Ovary (tissue), 9 donors: ENCODE data around the gene WWTR1. TPM values are rescaled to one million over a fixed set of nuclear protein-coding genes. Genes with fewer than 3 reads are reported as not detected.

Source experiments
- DNase-seq, 5 donors: peaks; one replicate each; pipeline ENCODE4 v3.0.0-alpha.2; 2019 to 2020
- H3K27ac ChIP-seq, 2 donors: fragments of 200-600 bp; one replicate each; pipeline versions ENCODE4 v1.5.1 to v1.8.0; 2019 to 2022
- H3K27me3 ChIP-seq: fragments of 200-600 bp; one replicate; pipeline ENCODE4 v1.8.0; 2022
- H3K36me3 ChIP-seq: fragments of 200-600 bp; sonication (generic); one replicate; pipeline ENCODE4 v1.5.1; 2019
- H3K4me1 ChIP-seq: one replicate; pipeline ENCODE4 v1.8.1; 2013; ENCODE audit warnings: mild to moderate bottlenecking, moderate library complexity; ENCODE audit not compliant: insufficient read depth
- H3K4me3 ChIP-seq: fragments of 200-600 bp; sonication (generic); one replicate; pipeline ENCODE4 v1.5.1; 2017
- H3K9me3 ChIP-seq, 2 donors: fragments of 200-600 bp in 1 of 2; sonication (generic) in 1 of 2; one replicate each; pipeline versions ENCODE4 v1.5.1 to v1.8.1; 2013 to 2019; ENCODE audit warnings: mild to moderate bottlenecking in 1 of 2, moderate library complexity in 1 of 2
- CTCF ChIP-seq, 3 donors: fragments of 450-650 bp in 2 of 3; fragments of 200-600 bp in 1 of 3; IDR thresholded peaks; one replicate each; pipeline versions ENCODE4 v1.5.1 to v1.8.0; 2016 to 2022; ENCODE audit warnings: antibody characterized with exemption in 3 of 3, mild to moderate bottlenecking in 1 of 3
- EP300 ChIP-seq: sonication (generic); formaldehyde crosslinking; IDR thresholded peaks from one replicate; pipeline ENCODE4 v1.6.1; 2017; ENCODE audit warnings: antibody characterized with exemption
- POLR2A ChIP-seq: fragments of 450-650 bp; IDR thresholded peaks from one replicate; pipeline ENCODE4 v1.6.1; 2017; ENCODE audit warnings: antibody characterized with exemption, mild to moderate bottlenecking, moderate library complexity
- WGBS, 3 donors: extraction: QIAGEN DNeasy Blood & Tissue Kit in 1 of 3; methylation state at CpG; one replicate each; pipeline versions ENCODE4 v1.1.5 to v1.1.7; 2013 to 2017; 5-methylcytosine and 5-hydroxymethylcytosine counted together
- intact Hi-C, 4 donors: fragments of 100-400 bp; cut with DNase I; formaldehyde crosslinking; loops; one replicate each; pipeline versions ENCODE4 v1.11.0 to v1.15.1; 2022 to 2023
- polyA plus RNA-seq, 2 donors: library from polyadenylated mRNA; stranded (reverse); fragments of 200-250 nt in 1 of 2; fragments of 350-450 nt in 1 of 2; fragmentation: Illumina TruSeq in 1 of 2; extraction: RNeasy Lipid Tissue Mini Kit (QIAGEN cat#74804) in 1 of 2; gene quantifications; one replicate each; pipeline ENCODE4 v1.2.3, GENCODE V29; 2013 to 2014
- total RNA-seq, 7 donors: library from RNA; depleted of rRNA in 2 of 7; stranded (reverse); fragments of >200 nt in 2 of 7; fragmentation: NEBNext Ultra II Directional in 3 of 7; extraction: Animal tissue kit (Norgen Biotek cat#: 25700) in 3 of 7; gene quantifications; one replicate each; pipeline versions ENCODE4 v1.1.0 to v1.2.4, GENCODE V29; 2016 to 2023
- donor health status: DM: no; HTN: no; CAD: no; lungs with moderate emphysema.
- donor health status: DM: no; HTN: no; CAD: no.
- donor health status: Bipolar disorder and iron deficiency.
- donor health status: DM: yes; HTN: yes; CAD: no.
- donor health status: DM: no; HTN: no; CAD: no.
- donor health status: DM: yes; HTN: yes; CAD: no.

Gene WWTR1
- total and polyA plus RNA-seq, 9 donors, result 65.4 to 160 (median 96.4) TPM

DNA sequence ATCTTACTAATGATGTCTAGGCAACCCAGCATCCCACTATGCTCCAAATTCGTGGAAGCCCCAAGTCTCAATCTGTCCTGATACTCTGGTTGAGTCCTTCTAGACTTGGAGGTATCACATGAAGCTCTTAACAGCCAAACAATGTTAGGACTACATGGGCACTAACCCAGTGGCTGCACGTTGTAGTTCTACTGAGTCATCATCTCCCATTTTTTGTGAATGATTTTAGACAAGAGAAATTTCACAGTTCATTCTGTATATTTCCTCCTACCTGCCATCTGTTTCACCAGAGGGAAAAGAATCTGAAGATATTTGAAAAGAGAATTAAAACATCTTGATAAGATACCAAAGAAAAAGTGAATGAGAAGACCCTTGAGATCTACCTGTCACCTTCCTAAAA is 9.8 kb upstream of the WWTR1 start:
- WGBS, 3 donors, result 68 to 80% (median 70%) methylated on average over 2 of the region's 2 CpGs

DNA sequence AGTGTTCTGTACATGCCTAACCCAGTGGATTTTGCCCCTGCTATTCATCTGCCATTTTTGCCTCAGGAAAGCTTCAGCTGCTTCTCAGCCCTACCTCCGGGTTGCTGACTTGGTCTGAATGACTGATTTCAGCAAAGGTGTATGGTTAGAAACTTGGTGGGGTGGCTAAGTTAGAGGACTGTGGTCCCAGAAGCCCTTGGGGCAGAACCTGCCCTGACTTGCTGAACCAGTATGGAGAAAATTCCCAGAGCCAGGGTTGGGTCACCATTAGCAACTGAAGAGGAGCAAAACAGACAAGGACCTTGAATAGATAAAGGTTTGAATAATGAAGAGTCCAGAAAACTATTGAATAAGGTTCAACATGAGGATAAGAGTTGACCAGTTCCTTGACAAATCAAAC is 6.1 kb upstream of the WWTR1 start:
- no peaks in the 10 kb centered on the region for H3K36me3 ChIP-seq
- no peak for DNase-seq
- peaks cover 3% of the 10 kb centered on the region for H3K4me1 ChIP-seq
- H3K4me3 ChIP-seq, result no peak overlapping the region
- intact Hi-C loops, result no loop called here
- TF ChIP-seq EP300 (no peak), CTCF (IDR thresholded peaks at IDR 0.05) (no peak), POLR2A (no peak)
- no peak overlapping the region for H3K27ac ChIP-seq
- 91 to 100% (median 97%) methylated on average over 1 of the region's 1 CpG for WGBS, 3 donors
- H3K9me3 ChIP-seq, result no peaks in the 10 kb centered on the region
- no peaks in the 10 kb centered on the region for H3K27me3 ChIP-seq

More for the DNA sequence above, 9.8 kb upstream of the WWTR1 start:
- TF ChIP-seq CTCF (IDR thresholded peaks at IDR 0.05) (no peak), POLR2A (no peak), EP300 (no peak)
- H3K9me3 ChIP-seq, result no peaks in the 10 kb centered on the region
- H3K4me1 ChIP-seq, result no peaks in the 10 kb centered on the region
- no peak overlapping the region for H3K4me3 ChIP-seq
- no peaks in the 10 kb centered on the region for H3K36me3 ChIP-seq
- DNase-seq, result no peak
- H3K27ac ChIP-seq, result no peak overlapping the region
- H3K27me3 ChIP-seq, result no peaks in the 10 kb centered on the region
- intact Hi-C loops, result no loop called here

- DNase-seq, result no peak
- 84 to 89% (median 86%) methylated on average over 4 of the region's 4 CpGs for WGBS, 3 donors
- H3K27me3 ChIP-seq, result no peaks in the 10 kb centered on the region
- TF ChIP-seq EP300 (no peak), CTCF (IDR thresholded peaks at IDR 0.05) (no peak), POLR2A (no peak)
- no peaks in the 10 kb centered on the region for H3K9me3 ChIP-seq
- H3K36me3 ChIP-seq, result no peaks in the 10 kb centered on the region
- intact Hi-C loops, result no loop called here
- H3K27ac ChIP-seq, result no peak overlapping the region
- H3K4me1 ChIP-seq, result peaks cover 5% of the 10 kb centered on the region
- H3K4me3 ChIP-seq, result no peak overlapping the region
Observed at GRCh38 chr3:149662240-149662887, 4.5 kb upstream of the WWTR1 start.

GRCh38 chr3:149660462-149660861 is 2.6 kb upstream of the WWTR1 start:
- H3K27ac ChIP-seq, result peak overlapping the region in 1 of 2 donors; percentile 97
- no peaks in the 10 kb centered on the region for H3K9me3 ChIP-seq
- no peak for DNase-seq
- TF ChIP-seq EP300 (no peak), CTCF (IDR thresholded peaks at IDR 0.05) (no peak), POLR2A (no peak)
- H3K4me1 ChIP-seq, result peaks cover 5% of the 10 kb centered on the region
- H3K27me3 ChIP-seq, result no peaks in the 10 kb centered on the region
- intact Hi-C loops, result no loop called here
- no peaks in the 10 kb centered on the region for H3K36me3 ChIP-seq
- H3K4me3 ChIP-seq, result no peak overlapping the region
- WGBS, 3 donors, result 75 to 81% (median 76%) methylated on average over 1 of the region's 1 CpG
